Esophagus squamous epithelium (tissue), 4 donors: Measurements from ENCODE around the gene SH3GL3.

Experiments
- CTCF ChIP-seq, 6 experiments: fragments of 450-650 bp in 4 of 6; fragments of 200-600 bp in 2 of 6; sonication (generic) in 2 of 6; IDR thresholded peaks; one replicate each; pipeline ENCODE4 v1.5.1; 2016 to 2019; ENCODE audit warnings: antibody characterized with exemption in 6 of 6, mild to moderate bottlenecking in 4 of 6, moderate library complexity in 4 of 6
- POLR2A ChIP-seq, 4 donors: fragments of 450-650 bp; IDR thresholded peaks; one replicate each; pipeline ENCODE4 v1.6.1; 2017; ENCODE audit warnings: antibody characterized with exemption in 4 of 4, mild to moderate bottlenecking in 4 of 4, moderate library complexity in 3 of 4

- no peak for TF ChIP-seq CTCF (IDR thresholded peaks at IDR 0.05)
- TF ChIP-seq POLR2A (IDR thresholded peaks at IDR 0.05) = no peak
These were observed 111.0 kb downstream of the SH3GL3 start for GRCh38 chr15:83558146-83558545.
